LoVo (cell line): ENCODE results near the gene P2RY6.

Experiments used
- DNase-seq: peaks from one replicate; pipeline ENCODE4 v3.0.0-alpha.2; 2016; ENCODE audit warnings: low spot score

The P2RY6 gene

GRCh38 chr11:73337846-73338245 is 65.7 kb downstream of the P2RY6 start:
- DNase-seq = no peak

GRCh38 chr11:73338279-73338678 is 66.1 kb downstream of the P2RY6 start:
- no peak for DNase-seq

- no peak for DNase-seq
Measured at GRCh38 chr11:73340164-73340563, 68.0 kb downstream of the P2RY6 start.

- DNase-seq = no peak
Measured at GRCh38 chr11:73342633-73343032, 70.5 kb downstream of the P2RY6 start.

- DNase-seq = no peak
Measured at GRCh38 chr11:73343076-73343873, 71.1 kb downstream of the P2RY6 start.

GRCh38 chr11:73344191-73344607 is 72.1 kb downstream of the P2RY6 start:
- no peak for DNase-seq

GRCh38 chr11:73345481-73346160 is 73.5 kb downstream of the P2RY6 start:
- no peak for DNase-seq

DNA sequence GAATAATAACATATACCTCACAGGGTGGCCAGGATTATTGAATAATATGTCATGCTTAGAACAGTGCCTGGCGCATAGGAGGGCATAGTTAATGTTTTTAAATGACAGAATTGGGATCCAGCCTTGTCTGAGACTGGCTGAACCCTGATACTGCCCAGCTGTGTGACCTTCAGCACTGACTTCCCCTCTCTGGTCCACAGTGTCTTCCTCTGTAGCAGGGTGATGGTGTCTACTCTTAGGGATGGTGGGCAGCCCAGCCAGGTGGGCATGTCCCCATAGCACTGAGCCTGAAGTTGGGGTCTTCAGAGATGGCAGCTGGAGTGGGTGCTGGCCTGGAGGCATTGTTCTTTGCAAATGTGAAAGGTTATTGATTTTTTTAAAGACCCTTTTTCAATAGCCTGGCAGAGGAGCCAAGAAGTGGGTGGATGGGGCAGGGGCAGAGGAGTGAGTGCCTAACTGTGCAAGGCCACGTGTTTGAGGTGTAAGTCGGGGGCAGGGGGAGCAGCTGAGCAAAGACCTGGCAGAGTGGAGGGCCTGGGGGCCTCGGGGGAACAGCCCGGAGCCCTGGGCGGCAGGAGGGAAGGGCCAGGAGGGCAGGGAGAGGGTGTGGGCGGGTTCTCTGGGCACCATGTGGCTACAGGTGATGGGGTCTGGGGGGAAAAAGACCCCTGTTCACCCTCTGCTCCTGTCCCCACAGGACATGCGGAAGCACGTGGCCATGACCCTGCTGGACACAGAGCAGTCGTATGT is 74.2 kb downstream of the P2RY6 start:
- no peak for DNase-seq

DNA sequence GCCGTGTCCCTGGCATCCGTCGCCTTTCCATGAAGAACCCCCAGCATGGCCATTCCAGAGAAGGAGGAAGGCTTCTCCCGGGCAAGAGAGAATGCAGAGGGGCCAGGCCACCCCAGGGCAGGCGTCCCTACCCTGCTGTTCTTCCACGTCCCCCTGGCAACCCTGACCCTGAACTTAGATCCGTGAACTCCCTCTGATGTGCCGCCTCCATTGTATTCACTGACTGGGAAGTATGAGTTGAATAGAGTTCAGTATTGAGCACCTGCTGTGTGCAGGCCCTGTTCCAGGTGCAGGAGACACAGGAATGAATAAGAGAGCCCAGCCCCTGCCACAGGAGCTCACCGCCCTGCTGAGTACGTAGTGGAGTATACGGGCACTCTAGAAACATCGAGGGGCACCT is 74.9 kb downstream of the P2RY6 start:
- no peak for DNase-seq
